ENCODE results near the gene NLGN3.

Gene NLGN3

GRCh38 chrX:71117358-71117757, 27.3 kb upstream of the NLGN3 start:
- Histone ChIP-seq H3K9ac (ENCODE audit: low read depth, low read length) (peak overlapping the region; percentile 86), H3K36me3 (ENCODE audit: insufficient read depth, low read length) (peaks cover 28% of the 10 kb centered on the region), H3K9me3 (ENCODE audit: insufficient read depth, low read length, severe bottlenecking) (no peaks in the 10 kb centered on the region), H3K4me3 (ENCODE audit: low read depth in 1 of 2, low read length in 2 of 2) (peak overlapping the region in 1 of 2 experiments; percentile 79; a peak in 2 of 4 replicates), H3K27me3 (ENCODE audit: insufficient read depth, low read length, poor library complexity) (no peaks in the 10 kb centered on the region), H3K4me1 (ENCODE audit: insufficient read depth, low read length) (peaks cover 45% of the 10 kb centered on the region), H3K4me2 (ENCODE audit: insufficient read depth, low read length) (peak overlapping the region; percentile 81), H2AFZ (ENCODE audit: low read depth, low read length) (no peak overlapping the region), H4K20me1 (ENCODE audit: insufficient read depth, low read length) (no peaks in the 10 kb centered on the region), H3K79me2 (ENCODE audit: insufficient read depth, low read length) (peaks cover 32% of the 10 kb centered on the region), H3K27ac (ENCODE audit: low read length) (peak overlapping the region; percentile 99)
- DNase-seq (no peak), ATAC-seq (ENCODE audit: insufficient read depth, low read depth) (no peak)
- TF ChIP-seq CTCF (IDR thresholded peaks at IDR 0.05; ENCODE audit: borderline replicate concordance, extremely low read depth, low read length, poor library complexity, severe bottlenecking), result no peak
- TF ChIP-seq EZH2 (IDR thresholded peaks at IDR 0.05; ENCODE audit: borderline replicate concordance, low read depth, low read length, severe bottlenecking), result no peak

GRCh38 chrX:71118032-71118984, 26.3 kb upstream of the NLGN3 start, which contains the start of gene MED12:
Gene MED12 (plus strand): TSS chrX:71118596. CDS start chrX:71118755, 159 bp downstream.
- Histone ChIP-seq H4K20me1 (ENCODE audit: insufficient read depth, low read length) (no peaks in the 10 kb centered on the region), H3K27me3 (ENCODE audit: insufficient read depth, low read length, poor library complexity) (no peaks in the 10 kb centered on the region), H3K79me2 (ENCODE audit: insufficient read depth, low read length) (peaks cover 32% of the 10 kb centered on the region), H3K4me1 (ENCODE audit: insufficient read depth, low read length) (peaks cover 35% of the 10 kb centered on the region), H3K9ac (ENCODE audit: low read depth, low read length) (peak within 1 kb of the TSS; percentile 86), H3K27ac (ENCODE audit: low read length) (peak within 1 kb of the TSS; percentile 99), H3K4me3 (ENCODE audit: low read depth in 1 of 2, low read length in 2 of 2) (peak within 1 kb of the TSS; percentile 66 to 79; a peak in 3 of 4 replicates), H3K4me2 (ENCODE audit: insufficient read depth, low read length) (peak within 1 kb of the TSS; percentile 81), H3K36me3 (ENCODE audit: insufficient read depth, low read length) (peaks cover 37% of the 10 kb centered on the region), H2AFZ (ENCODE audit: low read depth, low read length) (peak within 1 kb of the TSS; percentile 94), H3K9me3 (ENCODE audit: insufficient read depth, low read length, severe bottlenecking) (no peaks in the 10 kb centered on the region)
- DNase-seq (peak; percentile 89), ATAC-seq (ENCODE audit: insufficient read depth, low read depth) (peak; percentile 96)
- TF ChIP-seq EZH2 (IDR thresholded peaks at IDR 0.05; ENCODE audit: borderline replicate concordance, low read depth, low read length, severe bottlenecking) (no peak), CTCF (IDR thresholded peaks at IDR 0.05; ENCODE audit: borderline replicate concordance, extremely low read depth, low read length, poor library complexity, severe bottlenecking) (no peak)

- ATAC-seq (ENCODE audit: insufficient read depth, low read depth), result peak; percentile 12; the same call in 1 of the 3 replicates
- Histone ChIP-seq H3K4me1 (ENCODE audit: insufficient read depth, low read length) (peaks cover 30% of the 10 kb centered on the region), H3K27ac (ENCODE audit: low read length) (peak overlapping the region; percentile 99), H3K27me3 (ENCODE audit: insufficient read depth, low read length, poor library complexity) (no peaks in the 10 kb centered on the region), H3K4me2 (ENCODE audit: insufficient read depth, low read length) (peak overlapping the region; percentile 81), H3K9ac (ENCODE audit: low read depth, low read length) (peak overlapping the region; percentile 86), H4K20me1 (ENCODE audit: insufficient read depth, low read length) (no peaks in the 10 kb centered on the region), H3K9me3 (ENCODE audit: insufficient read depth, low read length, severe bottlenecking) (no peaks in the 10 kb centered on the region), H3K79me2 (ENCODE audit: insufficient read depth, low read length) (peaks cover 30% of the 10 kb centered on the region), H3K36me3 (ENCODE audit: insufficient read depth, low read length) (peaks cover 45% of the 10 kb centered on the region), H2AFZ (ENCODE audit: low read depth, low read length) (peak overlapping the region; percentile 76), H3K4me3 (ENCODE audit: low read depth in 1 of 2, low read length in 2 of 2) (peak overlapping the region; percentile 66 to 79; a peak in 3 of 4 replicates)
- TF ChIP-seq CTCF (IDR thresholded peaks at IDR 0.05; ENCODE audit: borderline replicate concordance, extremely low read depth, low read length, poor library complexity, severe bottlenecking) (no peak), EZH2 (IDR thresholded peaks at IDR 0.05; ENCODE audit: borderline replicate concordance, low read depth, low read length, severe bottlenecking) (no peak)
- DNase-seq, result no peak
These were observed 25.6 kb upstream of the NLGN3 start for GRCh38 chrX:71118985-71119535.
